ENCODE data around the gene CHD9.

CHD9 gene

GRCh38 chr16:53103811-53104210, 49.0 kb downstream of the CHD9 start:
- no peak overlapping the region for H3K4me3 ChIP-seq (ENCODE audit: low read depth, low read length)
- DNase-seq (ENCODE audit: low read depth), result no peak
- no peak for TF ChIP-seq CTCF (IDR thresholded peaks at IDR 0.05; ENCODE audit: control insufficient read depth, extremely low read depth, insufficient read depth)

GRCh38 chr16:53105565-53105964, 50.8 kb downstream of the CHD9 start:
- no peak overlapping the region for H3K4me3 ChIP-seq (ENCODE audit: low read depth, low read length)
- DNase-seq (ENCODE audit: low read depth), result no peak
- TF ChIP-seq CTCF (IDR thresholded peaks at IDR 0.05; ENCODE audit: control insufficient read depth, extremely low read depth, insufficient read depth), result no peak

- no peak for TF ChIP-seq CTCF (IDR thresholded peaks at IDR 0.05; ENCODE audit: control insufficient read depth, extremely low read depth, insufficient read depth)
- no peak overlapping the region for H3K4me3 ChIP-seq (ENCODE audit: low read depth, low read length)
- no peak for DNase-seq (ENCODE audit: low read depth)
Measured at GRCh38 chr16:53111078-53111791, 56.4 kb downstream of the CHD9 start.

- H3K4me3 ChIP-seq (ENCODE audit: low read depth, low read length), result no peak overlapping the region
- no peak for DNase-seq (ENCODE audit: low read depth)
- no peak for TF ChIP-seq CTCF (IDR thresholded peaks at IDR 0.05; ENCODE audit: control insufficient read depth, extremely low read depth, insufficient read depth)
Measured at GRCh38 chr16:53112015-53112414, 57.2 kb downstream of the CHD9 start.

GRCh38 chr16:53115047-53115446, 60.3 kb downstream of the CHD9 start:
- H3K4me3 ChIP-seq (ENCODE audit: low read depth, low read length), result no peak overlapping the region
- no peak for TF ChIP-seq CTCF (IDR thresholded peaks at IDR 0.05; ENCODE audit: control insufficient read depth, extremely low read depth, insufficient read depth)
- DNase-seq (ENCODE audit: low read depth), result no peak

- H3K4me3 ChIP-seq (ENCODE audit: low read depth, low read length), result no peak overlapping the region
- no peak for DNase-seq (ENCODE audit: low read depth)
- no peak for TF ChIP-seq CTCF (IDR thresholded peaks at IDR 0.05; ENCODE audit: control insufficient read depth, extremely low read depth, insufficient read depth)
Measured at GRCh38 chr16:53115773-53116172, 61.0 kb downstream of the CHD9 start.

GRCh38 chr16:53121043-53121620, 66.3 kb downstream of the CHD9 start:
- H3K4me3 ChIP-seq (ENCODE audit: low read depth, low read length), result no peak overlapping the region
- no peak for DNase-seq (ENCODE audit: low read depth)
- TF ChIP-seq CTCF (IDR thresholded peaks at IDR 0.05; ENCODE audit: control insufficient read depth, extremely low read depth, insufficient read depth), result no peak
